BE2C (cell line): ENCODE data around the gene HOXB3.

ENCODE experiments used
- DNase-seq: peaks from one replicate; pipeline ENCODE4 v3.0.0-alpha.2; 2020
- H3K27me3 ChIP-seq: fragments of 250-450 bp; sonication (Bioruptor Pico); 2 replicates; pipeline ENCODE4 v1.5.1; 2020; ENCODE audit warnings: mild to moderate bottlenecking
- H3K36me3 ChIP-seq: fragments of 250-450 bp; sonication (Bioruptor Pico); 2 replicates; pipeline ENCODE4 v1.5.1; 2020; ENCODE audit warnings: mild to moderate bottlenecking
- H3K4me1 ChIP-seq: fragments of 250-450 bp; sonication (Bioruptor Pico); 2 replicates; pipeline ENCODE4 v1.5.1; 2020
- H3K4me3 ChIP-seq: 2 replicates; pipeline ENCODE4 v1.5.1; 2011; ENCODE audit warnings: low read depth, low read length
- H3K9me3 ChIP-seq: fragments of 250-450 bp; sonication (Bioruptor Pico); 2 replicates; pipeline ENCODE4 v1.5.1; 2020
- TF ChIP-seq, protein P1 (sequence below): IDR thresholded peaks from 2 replicates; pipeline ENCODE4 v1.5.1; 2012; ENCODE audit warnings: mild to moderate bottlenecking, low read depth, low read length

HOXB3 gene

DNA sequence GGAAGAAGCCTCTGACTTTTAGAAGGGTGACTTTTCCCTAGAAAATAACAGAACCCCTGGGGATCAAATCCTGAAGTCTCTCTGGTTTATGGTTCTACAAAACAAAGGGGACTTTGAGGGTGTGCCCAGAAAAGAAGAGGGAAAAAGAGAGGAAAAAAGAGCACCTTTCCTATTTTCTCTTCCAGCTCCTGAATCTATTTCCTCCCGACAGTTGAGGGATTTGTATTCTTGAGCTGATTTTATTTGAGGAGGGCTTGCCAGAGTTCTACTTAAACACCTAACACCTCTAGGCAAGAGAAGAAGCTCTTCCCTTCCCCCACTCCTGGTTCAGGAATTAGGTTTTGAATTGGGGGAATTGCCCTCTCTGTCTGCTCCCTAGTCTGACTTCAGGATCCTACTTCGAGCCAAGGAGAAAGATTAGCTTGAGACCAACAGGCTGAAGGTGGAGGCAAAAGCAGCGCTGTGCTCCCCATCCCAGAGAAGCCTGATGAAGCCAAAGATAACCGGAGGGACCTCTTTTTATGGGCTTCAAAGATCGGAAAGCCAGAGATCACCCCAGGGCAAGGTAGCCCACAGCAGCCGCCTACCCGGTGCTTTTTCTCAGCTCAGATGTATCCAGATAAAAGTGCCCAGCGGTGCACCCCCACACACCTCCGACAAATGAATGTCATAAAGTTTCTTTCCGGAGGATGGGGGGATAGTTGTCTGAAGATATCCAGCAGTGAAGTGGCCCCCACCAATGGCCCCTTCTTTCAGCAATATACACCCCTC is 796 bp downstream of the HOXB3 start:
- H3K4me3 ChIP-seq, result no peak overlapping the region
- TF ChIP-seq, protein P1, sequence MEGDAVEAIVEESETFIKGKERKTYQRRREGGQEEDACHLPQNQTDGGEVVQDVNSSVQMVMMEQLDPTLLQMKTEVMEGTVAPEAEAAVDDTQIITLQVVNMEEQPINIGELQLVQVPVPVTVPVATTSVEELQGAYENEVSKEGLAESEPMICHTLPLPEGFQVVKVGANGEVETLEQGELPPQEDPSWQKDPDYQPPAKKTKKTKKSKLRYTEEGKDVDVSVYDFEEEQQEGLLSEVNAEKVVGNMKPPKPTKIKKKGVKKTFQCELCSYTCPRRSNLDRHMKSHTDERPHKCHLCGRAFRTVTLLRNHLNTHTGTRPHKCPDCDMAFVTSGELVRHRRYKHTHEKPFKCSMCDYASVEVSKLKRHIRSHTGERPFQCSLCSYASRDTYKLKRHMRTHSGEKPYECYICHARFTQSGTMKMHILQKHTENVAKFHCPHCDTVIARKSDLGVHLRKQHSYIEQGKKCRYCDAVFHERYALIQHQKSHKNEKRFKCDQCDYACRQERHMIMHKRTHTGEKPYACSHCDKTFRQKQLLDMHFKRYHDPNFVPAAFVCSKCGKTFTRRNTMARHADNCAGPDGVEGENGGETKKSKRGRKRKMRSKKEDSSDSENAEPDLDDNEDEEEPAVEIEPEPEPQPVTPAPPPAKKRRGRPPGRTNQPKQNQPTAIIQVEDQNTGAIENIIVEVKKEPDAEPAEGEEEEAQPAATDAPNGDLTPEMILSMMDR, result no peak
- H3K27me3 ChIP-seq, result peaks cover 94% of the 10 kb centered on the region
- no peak for DNase-seq
- H3K4me1 ChIP-seq, result no peaks in the 10 kb centered on the region
- no peaks in the 10 kb centered on the region for H3K9me3 ChIP-seq
- H3K36me3 ChIP-seq, result no peaks in the 10 kb centered on the region

DNA sequence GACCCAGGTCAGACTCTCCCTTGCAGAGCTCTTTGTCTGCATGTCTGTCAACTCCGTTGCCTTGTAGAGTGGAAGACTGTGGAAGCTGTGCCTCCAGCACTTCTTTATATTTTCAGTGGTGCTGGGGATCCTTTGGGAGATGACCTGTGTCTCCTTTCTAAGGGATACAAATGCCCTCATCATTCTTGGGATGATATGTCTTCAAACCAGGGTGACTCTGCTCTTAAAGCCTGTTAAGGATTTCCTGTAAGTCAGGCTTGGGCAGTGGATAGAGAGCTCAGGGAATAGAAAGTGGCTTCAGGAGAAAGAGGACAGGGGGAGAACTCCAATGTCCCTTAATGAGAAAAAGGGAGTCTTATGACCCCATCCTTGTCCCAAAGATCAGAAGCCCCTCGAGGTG is 1.5 kb downstream of the HOXB3 start:
- Histone ChIP-seq H3K9me3 (no peaks in the 10 kb centered on the region), H3K27me3 (peaks cover 96% of the 10 kb centered on the region), H3K4me3 (no peak overlapping the region), H3K36me3 (no peaks in the 10 kb centered on the region), H3K4me1 (no peaks in the 10 kb centered on the region)
- TF ChIP-seq, protein P1, result no peak
- no peak for DNase-seq

DNA sequence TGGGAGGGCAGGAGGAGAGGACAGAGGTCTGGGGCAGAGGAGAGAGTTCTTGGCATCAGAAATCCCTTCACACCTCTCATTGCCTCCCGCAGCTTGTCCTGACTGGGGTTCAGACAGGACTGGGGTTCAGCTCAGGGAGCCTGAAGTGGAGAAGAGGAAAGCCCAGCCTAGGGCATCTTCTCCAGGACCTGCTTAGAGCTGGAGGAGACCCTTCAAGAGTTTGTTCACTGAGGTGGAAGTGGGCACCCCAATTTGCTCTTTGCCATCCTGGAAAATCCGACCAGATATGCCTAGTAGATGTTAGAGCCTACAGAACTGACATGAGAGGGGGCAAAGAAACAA is 2.0 kb downstream of the HOXB3 start:
- H3K4me1 ChIP-seq, result no peaks in the 10 kb centered on the region
- DNase-seq, result no peak
- H3K9me3 ChIP-seq, result no peaks in the 10 kb centered on the region
- H3K36me3 ChIP-seq, result no peaks in the 10 kb centered on the region
- TF ChIP-seq, protein P1, result no peak
- peaks cover 96% of the 10 kb centered on the region for H3K27me3 ChIP-seq
- H3K4me3 ChIP-seq, result no peak overlapping the region

DNA sequence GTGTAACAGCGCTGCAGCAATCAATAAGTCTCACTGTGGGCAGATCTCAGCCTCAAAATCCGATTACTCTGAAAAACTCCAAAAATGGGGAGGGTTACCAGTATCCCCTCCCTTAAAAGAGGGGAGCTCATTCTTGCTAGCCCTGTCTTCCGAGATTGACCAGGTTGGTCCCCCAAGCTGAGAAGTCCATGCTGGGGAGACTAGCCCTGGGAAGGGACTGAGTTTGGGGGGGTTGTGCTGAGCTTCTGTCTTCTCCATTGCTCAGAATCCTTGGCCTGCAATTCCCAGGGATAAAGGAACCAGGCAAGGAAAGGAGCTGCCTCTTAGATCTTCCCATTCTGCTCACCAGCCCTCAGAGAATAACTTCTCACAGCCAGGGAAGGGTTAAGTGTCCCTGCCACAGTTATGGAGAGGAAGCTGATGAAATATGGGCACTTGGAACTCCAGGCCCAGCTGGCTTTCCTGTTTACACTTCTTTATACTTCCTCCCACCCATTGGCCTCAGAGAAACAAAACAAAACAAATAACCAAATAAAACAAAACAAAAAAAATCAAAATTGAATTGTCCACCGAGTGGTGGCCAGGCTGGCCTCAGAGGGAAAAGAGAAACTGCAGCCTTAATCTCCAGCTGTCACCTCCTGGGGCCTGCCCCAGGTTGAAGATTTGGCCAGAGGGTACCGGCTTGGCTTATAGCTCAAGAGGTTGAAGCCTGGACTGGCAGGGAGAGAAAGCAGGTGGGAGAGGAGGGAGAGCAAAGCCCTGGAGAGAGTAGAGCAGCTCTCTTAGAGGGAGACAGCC is 2.6 kb downstream of the HOXB3 start:
- TF ChIP-seq, protein P1, result no peak
- no peak for DNase-seq
- Histone ChIP-seq H3K4me3 (no peak overlapping the region), H3K36me3 (no peaks in the 10 kb centered on the region), H3K9me3 (no peaks in the 10 kb centered on the region), H3K27me3 (peaks cover 96% of the 10 kb centered on the region), H3K4me1 (no peaks in the 10 kb centered on the region)

DNA sequence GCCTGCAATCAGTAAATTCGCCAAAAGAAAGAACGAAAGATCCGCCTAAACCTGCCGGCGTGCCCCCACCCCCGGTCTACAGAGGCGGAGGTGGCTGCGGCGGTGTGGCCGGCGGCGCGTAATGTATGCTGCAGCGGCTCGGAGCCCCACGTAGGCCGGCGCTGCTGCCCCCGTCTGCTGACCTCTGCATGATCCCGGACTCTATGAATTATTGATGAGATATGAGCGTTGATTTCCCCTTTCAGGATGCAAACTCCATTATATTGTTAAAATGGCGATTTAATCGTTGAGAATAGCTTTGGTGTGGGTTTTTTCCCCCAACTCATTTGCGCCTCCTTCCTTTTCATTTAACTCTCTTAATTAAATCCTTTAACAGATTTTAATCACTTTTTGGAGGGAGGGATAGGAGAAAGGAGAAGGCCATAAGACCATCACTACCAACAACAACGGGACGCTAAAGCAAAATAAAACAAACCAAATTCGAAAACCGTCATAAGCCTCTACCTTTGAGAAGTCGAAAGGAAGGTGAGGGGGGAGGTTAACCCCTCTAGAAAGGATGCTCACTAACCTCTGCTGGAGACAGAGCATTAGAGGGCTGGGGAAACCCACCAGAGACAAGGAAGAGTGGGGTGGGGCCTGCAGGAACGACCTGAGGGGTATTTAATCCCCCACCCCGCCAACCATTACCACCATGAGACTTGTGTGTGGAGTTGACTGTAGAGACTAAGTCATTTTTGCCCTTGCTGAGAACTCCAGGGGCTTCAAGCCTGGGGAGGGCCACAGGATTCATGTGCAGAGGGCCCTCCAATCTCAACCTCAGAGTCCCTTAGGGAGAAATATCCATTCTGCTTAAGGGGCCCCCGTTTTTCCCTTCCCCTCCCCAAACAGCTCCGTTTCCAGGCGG is 3.4 kb downstream of the HOXB3 start:
- H3K4me1 ChIP-seq, result no peaks in the 10 kb centered on the region
- H3K27me3 ChIP-seq, result peaks cover 98% of the 10 kb centered on the region
- no peaks in the 10 kb centered on the region for H3K36me3 ChIP-seq
- H3K4me3 ChIP-seq, result no peak overlapping the region
- TF ChIP-seq, protein P1, result no peak
- H3K9me3 ChIP-seq, result no peaks in the 10 kb centered on the region
- DNase-seq, result no peak
